ENCODE results near the gene RPS26. TPM values are rescaled to one million over a fixed set of nuclear protein-coding genes. Genes with fewer than 3 reads are reported as not detected.

Gene RPS26
- 81.1 and 108 TPM in 2 replicates for total RNA-seq (2011; cell fraction: chromatin; rRNA removed; ENCODE audit: low replicate concordance)
- total RNA-seq (2011; cell fraction: nucleolus; rRNA removed) = 111 and 126 TPM in 2 replicates
- total RNA-seq (2011; cell fraction: nucleoplasm; rRNA removed) = 132 and 142 TPM in 2 replicates
- 352 and 493 TPM in 2 replicates for total RNA-seq (2014; rRNA removed)
- total RNA-seq (2014; rRNA removed; fragmentation: Illumina TruSeq; extraction: Trizol) = 788 and 907 TPM in 2 replicates
- total RNA-seq (2015; rRNA removed; fragmentation: Illumina TruSeq; extraction: Trizol) = 746 and 852 TPM in 2 replicates
- 59.8 and 70.2 TPM in 2 replicates for total RNA-seq (2021)
- 376 and 443 TPM in 2 replicates for polyA plus RNA-seq (2011; rRNA removed)
- 954 and 1,184 TPM in 2 replicates for polyA plus RNA-seq (2011; cell fraction: cytosol; rRNA removed)
- polyA plus RNA-seq (2011; cell fraction: nucleus; rRNA removed) = 224 and 243 TPM in 2 replicates
- polyA plus RNA-seq (2012) = 372 and 548 TPM in 2 replicates
- 658 and 1,033 TPM in 2 replicates for polyA plus RNA-seq (2014; fragmentation: Illumina TruSeq; extraction: Trizol)
- polyA plus RNA-seq (2014; fragmentation: Nextera tagmentation; extraction: Ambion mirVana) = 1,000 to 10,000 TPM; 1,319 to 1,589 TPM
- polyA plus RNA-seq (2014; rRNA removed) = 403 and 523 TPM in 2 replicates
- 556 and 722 TPM in 2 replicates for polyA minus RNA-seq (2011; rRNA and poly(A)+ RNA removed)
- polyA minus RNA-seq (2011; cell fraction: cytosol; rRNA and poly(A)+ RNA removed) = 78.1 and 105 TPM in 2 replicates
- polyA minus RNA-seq (2011; cell fraction: nucleus; rRNA and poly(A)+ RNA removed) = 51.7 and 82.0 TPM in 2 replicates
- Bru-seq, nascent RNA = percentile 100 among the genes with signal in this experiment
- BruChase-seq, experiment 1, labeled RNA remaining after a 2-hour chase = percentile 99 among the genes with signal in this experiment
- percentile 100 among the genes with signal in this experiment for BruChase-seq, experiment 2, labeled RNA remaining after a 6-hour chase
- long read RNA-seq, experiment 1, transcript RPS26-204 (4 exons, 1,140 nt) = major isoform, 35 of 40 reads
- long read RNA-seq, experiment 1, partial matches to known transcripts = 2 of 40 reads
- long read RNA-seq, experiment 1, other reads (novel, unspliced or antisense) = 1 of 40 reads
- long read RNA-seq, experiment 2, transcript RPS26-204 (4 exons, 1,140 nt) = major isoform, 49 of 54 reads
- long read RNA-seq, experiment 2, partial matches to known transcripts = 3 of 54 reads
- long read RNA-seq, experiment 2, other reads (novel, unspliced or antisense) = 0 of 54 reads
- long read RNA-seq, experiment 3, transcript RPS26-204 (4 exons, 1,140 nt) = major isoform, 49 of 56 reads
- long read RNA-seq, experiment 3, partial matches to known transcripts = 1 of 56 reads
- long read RNA-seq, experiment 3, other reads (novel, unspliced or antisense) = 4 of 56 reads

DNA sequence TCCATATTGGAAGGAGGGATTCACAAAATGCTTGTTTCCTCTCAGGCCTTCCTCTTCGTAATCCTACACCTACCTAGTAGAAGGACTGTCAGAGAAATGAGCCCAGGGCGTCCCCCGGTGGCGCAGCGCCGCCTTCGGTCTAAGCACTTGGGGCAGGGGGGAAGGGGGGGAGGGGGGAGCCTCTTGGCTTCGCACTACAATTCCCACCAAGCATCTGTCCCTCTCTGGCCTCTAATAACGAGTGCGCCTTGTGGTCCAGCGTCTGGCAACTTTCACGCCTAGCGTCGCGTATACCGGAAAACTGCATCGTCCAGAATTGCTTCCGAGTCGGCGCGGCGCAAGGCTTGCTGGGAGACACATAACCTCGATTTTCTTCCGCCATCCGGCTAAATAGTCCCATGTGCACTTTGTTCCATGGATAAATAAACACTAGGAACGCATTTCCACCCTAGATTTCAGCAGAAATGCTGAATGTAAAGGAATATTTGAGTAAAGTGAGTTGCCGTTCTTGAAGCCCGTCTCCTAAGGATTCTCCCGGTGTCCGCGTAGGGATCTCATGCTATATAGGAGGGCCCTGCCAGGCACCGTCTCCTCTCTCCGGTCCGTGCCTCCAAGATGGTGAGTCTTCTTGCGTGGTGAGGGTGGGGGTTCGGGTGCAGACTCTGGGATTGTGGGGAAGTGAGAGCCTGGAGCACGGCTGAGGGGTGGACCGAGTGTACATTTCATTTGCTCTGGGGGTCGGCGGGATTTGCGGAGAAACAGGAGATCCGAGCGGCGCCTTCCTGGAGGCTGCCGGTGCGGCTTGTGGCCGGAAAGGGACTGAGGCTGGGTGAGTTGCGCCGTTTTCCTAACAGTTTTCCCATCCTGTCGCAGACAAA, at the start of gene RPS26:
Gene RPS26 (plus strand): TSS at position 367 of the 878 bp plus-strand sequence. CDS start 249 bp downstream, at position 616.
- no peaks in the 10 kb centered on the region for H3K9me3 ChIP-seq (replicated peaks; ENCODE audit: control insufficient read depth, insufficient read depth, low read depth, low read length)
- peaks cover 13 to 25% of the 10 kb centered on the region in 2 experiments; a peak in 3 of 5 replicates for H3K4me1 ChIP-seq (replicated peaks in 1 of 2; ENCODE audit: control insufficient read depth in 2 of 2, insufficient read depth in 2 of 2, low read length in 2 of 2)
- CTCF ChIA-PET (ENCODE audit: low intra/inter-chr PET ratio) = interaction anchor here (0.5 to 2.3 kb wide), 3 partner anchors 45 to 303 kb away, joined by 3 to 20 read pairs (median 10); partner anchors contain the start of gene SUOX
- in situ Hi-C loops (cut with MboI) = no loop called here
- H3K4me2 ChIP-seq (ENCODE audit: insufficient read depth, low read length) = peak within 1 kb of the TSS; percentile 93
- H3K9ac ChIP-seq (ENCODE audit: insufficient read depth in 1 of 2, low read depth in 2 of 2, low read length in 2 of 2) = peak within 1 kb of the TSS; percentile 96 to 97
- ATAC-seq (peak; percentile 90), DNase-seq (ENCODE audit: extremely low read depth in 1 of 4, low spot score in 3 of 4) (peak; percentile 89 to 100 (median 92)), FAIRE-seq (peak; percentile 97)
- intact Hi-C loops (cut with micrococcal nuclease) = loop anchor here (1.0 to 10.0 kb wide), 6 partner anchors 44 to 303 kb away; partner anchors contain the start of genes DNAJC14, NABP2, PYM1 and RNF41
- peak within 1 kb of the TSS; percentile 98 for H3K27ac ChIP-seq (ENCODE audit: extremely low read depth, low read depth, low read length)
- POLR2A ChIA-PET = interaction anchor here (0.6 to 1.6 kb wide), 7 partner anchors 12 to 303 kb away, joined by 3 to 5 read pairs (median 4); partner anchors contain the start of genes ORMDL2 and SARNP
- under 1% methylated on average over 41 of the region's 50 CpGs for WGBS (ENCODE audit: insufficient coverage, low coverage, missing lambda C conversion rate)
- H3K27me3 ChIP-seq (ENCODE audit: control insufficient read depth in 2 of 2, insufficient read depth in 2 of 2, low read length in 2 of 2) = no peaks in the 10 kb centered on the region
- H3K9me1 ChIP-seq (ENCODE audit: control insufficient read depth, insufficient read depth, low read length) = no peaks in the 10 kb centered on the region
- peak within 1 kb of the TSS; percentile 83 for H3K4me3 ChIP-seq
- peak within 1 kb of the TSS; percentile 99 for H2AFZ ChIP-seq (ENCODE audit: low read depth, low read length)
- H3K79me2 ChIP-seq (ENCODE audit: control insufficient read depth, insufficient read depth, low read length) = peaks cover 27% of the 10 kb centered on the region
- H3K36me3 ChIP-seq (ENCODE audit: control insufficient read depth, insufficient read depth, low read length) = peaks cover 52% of the 10 kb centered on the region
- BruUV-seq (replicated peaks) = no TSS peak
- H4K20me1 ChIP-seq (replicated peaks; ENCODE audit: control insufficient read depth, insufficient read depth, low read length) = no peaks in the 10 kb centered on the region; the same call in 1 of the 2 replicates
- TF ChIP-seq, protein P1, sequence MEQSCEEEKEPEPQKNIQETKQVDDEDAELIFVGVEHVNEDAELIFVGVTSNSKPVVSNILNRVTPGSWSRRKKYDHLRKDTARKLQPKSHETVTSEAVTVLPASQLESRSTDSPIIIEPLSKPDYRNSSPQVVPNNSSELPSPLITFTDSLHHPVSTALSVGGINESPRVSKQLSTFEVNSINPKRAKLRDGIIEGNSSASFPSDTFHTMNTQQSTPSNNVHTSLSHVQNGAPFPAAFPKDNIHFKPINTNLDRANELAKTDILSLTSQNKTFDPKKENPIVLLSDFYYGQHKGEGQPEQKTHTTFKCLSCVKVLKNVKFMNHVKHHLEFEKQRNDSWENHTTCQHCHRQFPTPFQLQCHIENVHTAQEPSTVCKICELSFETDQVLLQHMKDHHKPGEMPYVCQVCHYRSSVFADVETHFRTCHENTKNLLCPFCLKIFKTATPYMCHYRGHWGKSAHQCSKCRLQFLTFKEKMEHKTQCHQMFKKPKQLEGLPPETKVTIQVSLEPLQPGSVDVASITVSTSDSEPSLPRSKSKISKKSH (CRISPR knock-in tag; IDR thresholded peaks at IDR 0.05) = no peak
- TF ChIP-seq, protein P2, sequence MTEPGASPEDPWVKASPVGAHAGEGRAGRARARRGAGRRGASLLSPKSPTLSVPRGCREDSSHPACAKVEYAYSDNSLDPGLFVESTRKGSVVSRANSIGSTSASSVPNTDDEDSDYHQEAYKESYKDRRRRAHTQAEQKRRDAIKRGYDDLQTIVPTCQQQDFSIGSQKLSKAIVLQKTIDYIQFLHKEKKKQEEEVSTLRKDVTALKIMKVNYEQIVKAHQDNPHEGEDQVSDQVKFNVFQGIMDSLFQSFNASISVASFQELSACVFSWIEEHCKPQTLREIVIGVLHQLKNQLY (CRISPR knock-in tag; conservative IDR thresholded peaks at IDR 0.05) = peak in 1 of 2 experiments; percentile 67; a peak in 1 of 4 replicates
- peak in 1 of 2 experiments; percentile 72; a peak in 1 of 4 replicates for TF ChIP-seq TRIM24 (IDR thresholded peaks at IDR 0.05)
- TF ChIP-seq HDGF (IDR thresholded peaks at IDR 0.05) = no peak
